Measurements from ENCODE around the gene LHX4. TPM values are rescaled to one million over a fixed set of nuclear protein-coding genes. Genes with fewer than 3 reads are reported as not detected.

LHX4 gene
- total RNA-seq, 1 donor from 2014 or later, result 0.96 TPM

DNA sequence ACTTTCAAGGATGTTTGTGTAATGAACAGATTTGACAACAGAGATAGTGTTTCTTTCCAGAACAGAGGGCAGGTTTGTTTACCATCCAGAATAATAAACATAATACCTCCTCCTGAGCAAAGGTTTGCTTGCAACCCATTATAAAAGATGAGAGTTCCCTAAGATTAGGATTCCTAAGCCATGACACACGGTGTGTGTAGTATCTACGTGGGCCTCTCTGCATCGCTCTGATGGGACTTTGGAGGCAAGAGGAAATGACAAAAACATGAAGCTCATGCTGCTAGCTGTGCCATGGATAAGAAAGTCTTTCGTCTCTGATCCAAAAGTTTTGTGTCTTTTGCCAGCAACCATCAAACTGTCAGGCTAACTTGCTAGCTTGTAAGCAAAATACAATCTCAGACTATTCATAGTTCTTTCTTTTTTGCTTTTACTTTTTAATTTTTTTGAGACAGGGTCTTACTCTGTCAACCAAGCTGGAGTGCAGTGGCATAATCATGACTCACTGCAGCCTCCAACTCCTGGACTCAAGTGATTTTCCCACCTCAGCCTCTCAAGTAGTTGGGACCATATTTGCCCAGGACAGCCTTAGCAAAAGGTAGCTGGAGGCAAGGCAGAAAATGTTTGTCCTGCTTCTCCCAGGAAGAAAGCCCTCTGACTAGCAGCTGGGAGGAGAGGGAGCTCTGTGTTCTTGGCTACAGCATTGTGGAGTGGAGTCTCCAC lies 81.1 kb downstream of the LHX4 start:
- DNase-seq (ENCODE audit: low read depth, low spot score), result no peak
- TF ChIP-seq, protein P1, sequence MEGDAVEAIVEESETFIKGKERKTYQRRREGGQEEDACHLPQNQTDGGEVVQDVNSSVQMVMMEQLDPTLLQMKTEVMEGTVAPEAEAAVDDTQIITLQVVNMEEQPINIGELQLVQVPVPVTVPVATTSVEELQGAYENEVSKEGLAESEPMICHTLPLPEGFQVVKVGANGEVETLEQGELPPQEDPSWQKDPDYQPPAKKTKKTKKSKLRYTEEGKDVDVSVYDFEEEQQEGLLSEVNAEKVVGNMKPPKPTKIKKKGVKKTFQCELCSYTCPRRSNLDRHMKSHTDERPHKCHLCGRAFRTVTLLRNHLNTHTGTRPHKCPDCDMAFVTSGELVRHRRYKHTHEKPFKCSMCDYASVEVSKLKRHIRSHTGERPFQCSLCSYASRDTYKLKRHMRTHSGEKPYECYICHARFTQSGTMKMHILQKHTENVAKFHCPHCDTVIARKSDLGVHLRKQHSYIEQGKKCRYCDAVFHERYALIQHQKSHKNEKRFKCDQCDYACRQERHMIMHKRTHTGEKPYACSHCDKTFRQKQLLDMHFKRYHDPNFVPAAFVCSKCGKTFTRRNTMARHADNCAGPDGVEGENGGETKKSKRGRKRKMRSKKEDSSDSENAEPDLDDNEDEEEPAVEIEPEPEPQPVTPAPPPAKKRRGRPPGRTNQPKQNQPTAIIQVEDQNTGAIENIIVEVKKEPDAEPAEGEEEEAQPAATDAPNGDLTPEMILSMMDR (conservative IDR thresholded peaks at IDR 0.05), result no peak
- H3K27ac Mint-ChIP-seq (ENCODE audit: unreplicated experiment), result no peak overlapping the region
- peaks cover 9% of the 10 kb centered on the region for H3K9me3 Mint-ChIP-seq
- peaks cover 10% of the 10 kb centered on the region for H3K36me3 Mint-ChIP-seq (ENCODE audit: low read depth)
- no peaks in the 10 kb centered on the region for H3K4me1 Mint-ChIP-seq
- H3K4me3 Mint-ChIP-seq, result no peak overlapping the region
- no peaks in the 10 kb centered on the region for H3K27me3 Mint-ChIP-seq (ENCODE audit: low read depth)

DNA sequence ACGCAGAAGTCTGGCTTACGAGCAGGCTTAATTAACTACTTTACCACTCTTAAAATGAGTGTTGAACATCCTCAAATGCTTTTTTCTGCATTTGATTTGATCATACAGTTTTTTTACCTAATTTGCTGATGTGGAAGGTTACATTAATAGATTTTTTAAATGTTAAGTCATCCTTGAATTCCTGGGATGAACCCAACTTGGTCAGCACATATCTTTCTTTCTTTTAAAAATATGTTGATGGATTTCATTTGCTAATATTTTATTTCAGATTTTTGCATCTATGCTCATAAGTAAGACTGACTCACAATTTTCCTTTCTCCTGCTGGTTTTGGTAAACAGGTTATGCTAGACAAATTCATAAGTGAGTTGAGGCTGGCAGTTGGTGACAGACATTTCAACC lies 82.9 kb downstream of the LHX4 start:
- H3K27ac Mint-ChIP-seq (ENCODE audit: unreplicated experiment), result no peak overlapping the region
- H3K4me3 Mint-ChIP-seq, result no peak overlapping the region
- TF ChIP-seq, protein P1 (conservative IDR thresholded peaks at IDR 0.05), result no peak
- H3K9me3 Mint-ChIP-seq, result no peaks in the 10 kb centered on the region
- peaks cover 4% of the 10 kb centered on the region for H3K36me3 Mint-ChIP-seq (ENCODE audit: low read depth)
- DNase-seq (ENCODE audit: low read depth, low spot score), result no peak
- no peaks in the 10 kb centered on the region for H3K4me1 Mint-ChIP-seq
- no peaks in the 10 kb centered on the region for H3K27me3 Mint-ChIP-seq (ENCODE audit: low read depth)

DNA sequence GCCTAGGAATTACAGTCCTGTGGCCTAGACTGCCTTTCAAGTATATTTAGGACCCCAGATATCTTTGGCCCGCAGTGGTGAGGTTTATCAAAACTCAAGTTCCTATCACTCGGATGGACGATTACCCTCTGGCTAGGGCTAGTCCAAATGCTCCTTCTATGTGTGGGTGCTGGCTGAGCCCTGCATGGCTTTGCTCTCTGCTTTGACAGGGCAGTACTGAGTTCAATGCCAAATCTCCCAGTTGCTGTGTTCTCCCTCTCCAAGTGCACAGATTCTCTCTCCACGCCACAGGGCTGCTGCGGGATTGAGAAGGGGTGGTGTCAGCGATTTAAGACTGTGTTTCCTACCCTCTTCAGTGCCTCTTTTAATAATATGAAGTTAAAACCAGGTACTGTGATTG lies 97.0 kb downstream of the LHX4 start:
- Mint-ChIP-seq H3K27me3 (ENCODE audit: low read depth) (no peaks in the 10 kb centered on the region), H3K4me1 (no peaks in the 10 kb centered on the region), H3K36me3 (ENCODE audit: low read depth) (peaks cover 16% of the 10 kb centered on the region), H3K9me3 (peaks cover 10% of the 10 kb centered on the region), H3K4me3 (no peak overlapping the region), H3K27ac (ENCODE audit: unreplicated experiment) (no peak overlapping the region)
- DNase-seq (ENCODE audit: low read depth, low spot score), result no peak
- TF ChIP-seq, protein P1 (conservative IDR thresholded peaks at IDR 0.05), result no peak

Other genes with a start within 250 kb of the LHX4 start
- 34.7 and 39.8 TPM in 2 replicates for gene QSOX1, start 75.4 kb upstream of the LHX4 start, total RNA-seq